ENCODE measurements around the gene MSANTD1. TPM values are rescaled to one million over a fixed set of nuclear protein-coding genes. Genes with fewer than 3 reads are reported as not detected.

The MSANTD1 gene
- total RNA-seq, 4 donors from 2014 or later, result 0.36 to 0.72 TPM; not detected in 2

DNA sequence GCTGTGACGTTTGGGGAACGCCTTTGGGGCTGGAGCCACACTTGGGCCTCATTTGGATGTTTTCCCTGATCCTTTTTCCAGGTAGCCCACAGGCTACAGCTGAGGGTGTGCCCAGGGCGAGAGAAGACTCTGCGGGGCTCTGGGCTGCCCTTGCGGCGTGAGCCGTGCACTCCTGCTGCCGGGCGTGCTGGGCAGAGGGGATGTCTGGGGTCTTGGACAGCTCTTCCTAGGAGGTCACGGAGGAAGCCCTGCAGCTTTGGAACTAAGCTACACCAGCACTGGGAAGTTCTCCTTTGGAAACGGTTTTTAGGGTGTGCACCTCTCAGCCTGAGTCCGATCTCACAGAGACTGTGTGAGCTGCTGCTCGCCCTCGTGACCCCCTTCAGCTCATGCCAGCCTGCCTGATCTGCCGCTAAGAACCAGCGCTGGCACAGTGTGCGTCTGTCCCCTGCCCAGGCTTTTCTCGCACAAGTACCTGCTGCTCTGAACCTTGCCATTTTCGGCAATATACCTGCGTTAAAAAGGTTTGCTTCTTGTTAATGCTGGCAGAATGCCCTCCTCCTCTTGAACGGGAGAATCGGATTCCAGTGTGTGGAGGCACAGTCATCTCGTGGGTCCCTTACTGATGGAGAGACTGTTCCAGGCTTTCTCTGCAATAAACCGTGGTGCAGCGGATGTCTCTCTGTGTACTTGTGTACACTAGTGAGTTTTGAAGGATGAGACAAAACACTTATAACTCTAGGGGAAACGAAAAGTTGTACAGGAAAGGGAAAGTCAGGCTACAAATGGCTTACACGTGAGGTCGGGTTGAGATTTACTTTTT, 14.3 kb downstream of the MSANTD1 start:
- Histone ChIP-seq H3K4me1 (no peaks in the 10 kb centered on the region), H3K27ac (no peak overlapping the region), H3K36me3 (no peaks in the 10 kb centered on the region), H3K9me3 (no peaks in the 10 kb centered on the region), H3K4me3 (no peak overlapping the region), H3K27me3 (peaks cover 2% of the 10 kb centered on the region)
- DNase-seq (ENCODE audit: low spot score in 2 of 2), result peak in 1 of 2 donors; percentile 55
- TF ChIP-seq EP300 (IDR thresholded peaks at IDR 0.05) (no peak), POLR2A (IDR thresholded peaks at IDR 0.05) (no peak), POLR2AphosphoS5 (IDR thresholded peaks at IDR 0.05) (no peak), CTCF (IDR thresholded peaks at IDR 0.05) (no peak)
- whole genome bisulfite sequencing, result 61% methylated on average over 20 of the region's 28 CpGs

GRCh38 chr4:3263876-3264193, 14.9 kb downstream of the MSANTD1 start:
- Histone ChIP-seq H3K27ac (no peak overlapping the region), H3K36me3 (no peaks in the 10 kb centered on the region), H3K9me3 (no peaks in the 10 kb centered on the region), H3K4me3 (no peak overlapping the region), H3K4me1 (no peaks in the 10 kb centered on the region), H3K27me3 (peaks cover 2% of the 10 kb centered on the region)
- TF ChIP-seq CTCF (IDR thresholded peaks at IDR 0.05) (no peak), POLR2A (IDR thresholded peaks at IDR 0.05) (no peak), EP300 (IDR thresholded peaks at IDR 0.05) (no peak), POLR2AphosphoS5 (IDR thresholded peaks at IDR 0.05) (no peak)
- DNase-seq (ENCODE audit: low spot score in 2 of 2), result peak in 1 of 2 donors; percentile 24
- WGBS, result 67% methylated on average over 6 of the region's 6 CpGs

DNA sequence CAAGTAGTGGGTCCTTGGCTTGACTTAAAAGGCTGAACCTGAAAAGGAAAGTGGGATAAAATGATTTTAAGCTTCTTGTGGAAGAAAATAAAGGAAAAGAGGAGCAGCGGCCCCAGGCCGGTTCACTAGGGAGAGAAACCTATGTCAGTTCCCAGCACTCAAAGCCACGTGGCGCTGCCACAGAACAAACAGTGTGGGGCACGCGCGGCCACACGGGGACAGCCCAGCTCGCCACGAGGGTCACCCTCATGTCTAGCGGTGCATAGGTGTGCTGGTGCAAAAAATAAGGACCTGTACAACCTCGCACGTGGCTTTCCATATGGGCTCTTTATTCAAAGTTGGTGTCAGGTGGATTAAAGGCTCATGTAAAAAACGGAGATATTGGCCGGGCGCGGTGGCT, 17.1 kb downstream of the MSANTD1 start:
- peaks cover 2% of the 10 kb centered on the region for H3K27me3 ChIP-seq
- no peak overlapping the region for H3K4me3 ChIP-seq
- TF ChIP-seq EP300 (IDR thresholded peaks at IDR 0.05) (no peak), POLR2AphosphoS5 (IDR thresholded peaks at IDR 0.05) (no peak), CTCF (IDR thresholded peaks at IDR 0.05) (no peak), POLR2A (IDR thresholded peaks at IDR 0.05) (no peak)
- H3K36me3 ChIP-seq, result no peaks in the 10 kb centered on the region
- WGBS, result 93% methylated on average over 17 of the region's 17 CpGs
- peak in 1 of 2 donors; percentile 52 for DNase-seq (ENCODE audit: low spot score in 2 of 2)
- no peaks in the 10 kb centered on the region for H3K9me3 ChIP-seq
- H3K4me1 ChIP-seq, result no peaks in the 10 kb centered on the region
- no peak overlapping the region for H3K27ac ChIP-seq

- peak in 1 of 2 donors; percentile 66 for DNase-seq (ENCODE audit: low spot score in 2 of 2)
- Histone ChIP-seq H3K4me3 (no peak overlapping the region), H3K36me3 (no peaks in the 10 kb centered on the region), H3K27me3 (peaks cover 2% of the 10 kb centered on the region), H3K4me1 (no peaks in the 10 kb centered on the region), H3K9me3 (no peaks in the 10 kb centered on the region), H3K27ac (no peak overlapping the region)
- WGBS, result 56% methylated on average over 13 of the region's 18 CpGs
- no peak for TF ChIP-seq EP300 (IDR thresholded peaks at IDR 0.05)
- TF ChIP-seq POLR2AphosphoS5 (IDR thresholded peaks at IDR 0.05), result no peak
- TF ChIP-seq CTCF (IDR thresholded peaks at IDR 0.05), result no peak
- TF ChIP-seq POLR2A (IDR thresholded peaks at IDR 0.05), result no peak
Measured at GRCh38 chr4:3267576-3268394, 18.8 kb downstream of the MSANTD1 start.

Data from suprapubic skin (tissue), 4 donors.